Common myeloid progenitor, CD34-positive (primary cell): ENCODE measurements around the gene ANKRD13C.

Experiments used
- CTCF ChIA-PET: fragments of 350-600 bp; sonication (Branson Sonifier 250); formaldehyde crosslinking; loops from one replicate; lab custom pipeline; 2021; ENCODE audit warnings: antibody characterized with exemption; lab: Charles Lee
- POLR2A ChIA-PET: fragments of 350-600 bp; sonication (Branson Sonifier 250); formaldehyde crosslinking; loops from one replicate; lab custom pipeline; 2021; ENCODE audit warnings: antibody characterized with exemption; lab: Charles Lee
- DNase-seq, 3 donors: peaks; one replicate each; pipeline versions ENCODE4 v3.0.0 to v3.0.0-alpha.2; 2013
- H3K27ac ChIP-seq, 2 experiments: 1 replicate in 1 of 2; 2 replicates in 1 of 2; pipeline ENCODE4 v1.7.0; 2013; ENCODE audit warnings: inconsistent platforms in 2 of 2, low read length in 2 of 2, mild to moderate bottlenecking in 2 of 2, low read depth in 1 of 2, moderate library complexity in 1 of 2; ENCODE audit not compliant: severe bottlenecking in 2 of 2, insufficient read depth in 1 of 2, poor library complexity in 1 of 2
- H3K27me3 ChIP-seq, 5 experiments: replicated peaks in 2 of 5; 1 replicate in 3 of 5; 2 replicates in 2 of 5; pipeline versions ENCODE4 v1.6.1 to v1.7.0; 2013; ENCODE audit warnings: low read length in 4 of 5, mild to moderate bottlenecking in 2 of 5, moderate library complexity in 2 of 5, inconsistent platforms in 1 of 5; ENCODE audit not compliant: insufficient read depth in 5 of 5, control insufficient read depth in 4 of 5
- H3K36me3 ChIP-seq, 4 experiments: 1 replicate in 2 of 4; 2 replicates in 2 of 4; pipeline versions ENCODE4 v1.6.1 to v1.7.0; 2013; ENCODE audit warnings: low read length in 3 of 4, control low read depth in 1 of 4, mild to moderate bottlenecking in 1 of 4; ENCODE audit not compliant: control insufficient read depth in 4 of 4, insufficient read depth in 4 of 4
- H3K4me1 ChIP-seq, 4 experiments: 1 replicate in 3 of 4; 2 replicates in 1 of 4; pipeline versions ENCODE4 v1.6.1 to v1.7.1; 2013; ENCODE audit warnings: low read length in 3 of 4, mild to moderate bottlenecking in 3 of 4, control low read depth in 1 of 4, inconsistent platforms in 1 of 4, moderate library complexity in 1 of 4; ENCODE audit not compliant: control insufficient read depth in 4 of 4, insufficient read depth in 4 of 4; ENCODE audit errors: control extremely low read depth in 1 of 4
- H3K4me3 ChIP-seq, 7 experiments: 1 replicate in 4 of 7; 2 replicates in 3 of 7; pipeline versions ENCODE4 v1.5.1 to v1.7.0; 2013; ENCODE audit warnings: mild to moderate bottlenecking in 7 of 7, low read length in 6 of 7, moderate library complexity in 6 of 7, inconsistent platforms in 2 of 7, low read depth in 2 of 7, control low read depth in 1 of 7; ENCODE audit not compliant: insufficient read depth in 4 of 7, control insufficient read depth in 1 of 7; ENCODE audit errors: extremely low read depth in 1 of 7
- H3K9me3 ChIP-seq, 5 experiments: 1 replicate in 4 of 5; 2 replicates in 1 of 5; pipeline versions ENCODE4 v1.6.1 to v1.7.1; 2013; ENCODE audit warnings: low read length in 4 of 5, mild to moderate bottlenecking in 2 of 5, inconsistent platforms in 1 of 5, low read depth in 1 of 5, moderate library complexity in 1 of 5; ENCODE audit not compliant: control insufficient read depth in 4 of 5, insufficient read depth in 2 of 5; ENCODE audit errors: control extremely low read depth in 1 of 5
- WGBS: methylation state at CpG from one replicate; pipeline ENCODE4 v1.1.5; 2013; ENCODE audit not compliant: insufficient coverage; 5-methylcytosine and 5-hydroxymethylcytosine counted together

Gene ANKRD13C

DNA sequence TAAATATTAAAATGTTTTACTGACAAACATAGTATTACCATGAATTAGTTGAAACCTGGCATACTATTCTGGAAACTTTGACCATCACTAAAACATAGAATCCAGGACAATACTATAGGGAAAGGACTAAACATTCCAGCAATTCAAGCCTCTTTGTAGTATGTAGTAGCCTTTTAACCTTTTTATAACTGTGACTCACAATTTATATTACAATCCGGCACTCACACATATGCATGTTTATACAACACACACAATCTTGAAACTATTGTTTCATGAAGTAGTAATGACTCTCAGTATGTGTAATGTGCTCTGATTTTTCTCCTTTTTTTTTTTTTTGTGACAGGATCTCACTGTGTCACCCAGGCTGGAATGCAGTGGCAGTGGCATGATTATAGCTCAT, 64.3 kb downstream of the ANKRD13C start:
- peaks cover 6 to 43% (median 23%) of the 10 kb centered on the region in 4 experiments for H3K36me3 ChIP-seq
- ChIA-PET CTCF (no interaction called here), POLR2A (no interaction called here)
- no peak overlapping the region for H3K27ac ChIP-seq
- no peaks in the 10 kb centered on the region for H3K4me1 ChIP-seq
- no peak overlapping the region for H3K4me3 ChIP-seq
- no peak for DNase-seq
- no CpG with 5 or more reads among the region's 1 CpG for WGBS
- no peaks in the 10 kb centered on the region for H3K9me3 ChIP-seq
- no peaks in the 10 kb centered on the region for H3K27me3 ChIP-seq

- Histone ChIP-seq H3K36me3 (peaks cover 4 to 32% (median 15%) of the 10 kb centered on the region in 4 experiments), H3K9me3 (no peaks in the 10 kb centered on the region), H3K4me1 (no peaks in the 10 kb centered on the region), H3K4me3 (no peak overlapping the region), H3K27ac (no peak overlapping the region), H3K27me3 (no peaks in the 10 kb centered on the region)
- ChIA-PET CTCF (interaction anchor here (1.7 kb wide), 1 partner anchor 23 kb away, joined by 4 read pairs; no protein-coding TSS in a partner anchor), POLR2A (no interaction called here)
- no peak for DNase-seq
Measured at GRCh38 chr1:70288166-70288565, 66.4 kb downstream of the ANKRD13C start.

DNA sequence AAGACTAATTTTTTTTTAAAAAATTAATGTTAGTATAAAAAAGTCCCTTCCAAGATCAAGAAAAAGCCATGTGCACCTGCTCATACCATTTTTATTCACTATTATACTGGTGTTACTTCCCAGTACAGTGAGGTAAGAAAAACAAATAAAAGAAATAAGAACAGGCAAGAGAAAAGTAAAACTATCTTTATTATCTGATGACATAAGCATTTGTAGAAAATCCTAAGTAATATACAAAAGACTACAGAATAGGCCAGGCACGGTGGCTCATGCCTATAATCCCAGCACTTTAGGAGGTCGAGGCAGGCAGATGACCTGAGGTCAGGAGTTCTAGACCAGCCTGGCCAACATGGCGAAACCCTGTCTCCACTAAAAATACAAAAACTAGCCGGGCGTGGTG, 68.1 kb downstream of the ANKRD13C start:
- Histone ChIP-seq H3K4me3 (no peak overlapping the region), H3K27me3 (no peaks in the 10 kb centered on the region), H3K27ac (no peak overlapping the region), H3K36me3 (peaks cover 5 to 23% (median 14%) of the 10 kb centered on the region in 4 experiments), H3K4me1 (no peaks in the 10 kb centered on the region), H3K9me3 (no peaks in the 10 kb centered on the region)
- POLR2A ChIA-PET = no interaction called here
- no peak for DNase-seq
- CTCF ChIA-PET = no interaction called here
- 92% methylated on average over 5 of the region's 5 CpGs for WGBS

DNA sequence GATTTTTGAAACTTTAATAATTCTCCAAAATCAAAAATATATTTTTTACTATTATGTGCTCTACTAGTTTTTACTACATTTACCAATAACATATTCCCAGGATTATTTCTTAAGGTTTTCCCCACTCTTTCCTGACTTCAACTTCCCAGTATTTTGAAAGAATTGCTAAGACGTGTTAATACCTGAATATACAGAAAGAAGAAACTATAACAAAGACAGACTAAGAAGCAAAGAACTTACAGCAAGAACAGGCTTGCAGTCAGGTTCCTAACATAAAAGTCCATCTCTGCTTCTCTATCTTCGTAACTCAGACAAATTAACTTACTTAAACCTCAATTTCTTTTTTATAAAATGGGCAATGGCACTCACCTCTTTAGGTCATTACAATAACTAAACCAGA, 70.2 kb downstream of the ANKRD13C start:
- peaks cover 2 to 13% (median 11%) of the 10 kb centered on the region in 4 experiments for H3K36me3 ChIP-seq
- POLR2A ChIA-PET = no interaction called here
- no peaks in the 10 kb centered on the region for H3K9me3 ChIP-seq
- H3K27me3 ChIP-seq = no peaks in the 10 kb centered on the region
- no peak overlapping the region for H3K4me3 ChIP-seq
- no peaks in the 10 kb centered on the region for H3K4me1 ChIP-seq
- CTCF ChIA-PET = no interaction called here
- 100% methylated on average over 1 of the region's 2 CpGs for WGBS
- no peak for DNase-seq
- no peak overlapping the region for H3K27ac ChIP-seq

DNA sequence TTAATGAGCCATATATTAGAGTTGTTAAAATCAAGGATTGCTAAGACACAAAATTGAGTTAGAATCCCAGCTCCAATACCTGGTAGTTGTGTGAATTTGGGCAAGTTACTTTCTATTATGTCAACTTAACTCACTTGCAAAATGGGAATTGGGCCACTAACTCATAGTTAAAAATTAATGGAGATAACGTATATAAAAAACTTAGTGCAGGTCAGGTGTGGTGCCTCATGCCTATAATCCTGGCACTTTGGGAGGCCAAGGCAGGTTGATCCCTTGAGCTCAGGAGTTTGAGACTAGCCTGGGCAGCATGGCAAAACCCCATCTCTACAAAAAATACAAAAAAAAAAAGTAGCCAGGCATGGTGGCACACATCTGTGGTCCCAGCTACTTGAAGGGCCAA, 75.8 kb downstream of the ANKRD13C start:
- ChIA-PET POLR2A (no interaction called here), CTCF (no interaction called here)
- Histone ChIP-seq H3K36me3 (peaks cover 3 to 20% (median 9%) of the 10 kb centered on the region in 4 experiments), H3K27me3 (no peaks in the 10 kb centered on the region), H3K9me3 (no peaks in the 10 kb centered on the region), H3K4me1 (no peaks in the 10 kb centered on the region), H3K27ac (no peak overlapping the region), H3K4me3 (no peak overlapping the region)
- WGBS = no CpG with 5 or more reads among the region's 1 CpG
- DNase-seq = no peak

- no peaks in the 10 kb centered on the region for H3K27me3 ChIP-seq
- peaks cover 3 to 24% (median 15%) of the 10 kb centered on the region in 4 experiments for H3K36me3 ChIP-seq
- 96% methylated on average over 3 of the region's 5 CpGs for WGBS
- H3K27ac ChIP-seq = no peak overlapping the region
- no peak for DNase-seq
- H3K4me3 ChIP-seq = no peak overlapping the region
- no peaks in the 10 kb centered on the region for H3K4me1 ChIP-seq
- no peaks in the 10 kb centered on the region for H3K9me3 ChIP-seq
- CTCF ChIA-PET = no interaction called here
- POLR2A ChIA-PET = interaction anchor here (0.6 kb wide), 1 partner anchor 22 kb away, joined by 3 read pairs; no protein-coding TSS in a partner anchor
Measured at GRCh38 chr1:70277875-70278274, 76.6 kb downstream of the ANKRD13C start.

DNA sequence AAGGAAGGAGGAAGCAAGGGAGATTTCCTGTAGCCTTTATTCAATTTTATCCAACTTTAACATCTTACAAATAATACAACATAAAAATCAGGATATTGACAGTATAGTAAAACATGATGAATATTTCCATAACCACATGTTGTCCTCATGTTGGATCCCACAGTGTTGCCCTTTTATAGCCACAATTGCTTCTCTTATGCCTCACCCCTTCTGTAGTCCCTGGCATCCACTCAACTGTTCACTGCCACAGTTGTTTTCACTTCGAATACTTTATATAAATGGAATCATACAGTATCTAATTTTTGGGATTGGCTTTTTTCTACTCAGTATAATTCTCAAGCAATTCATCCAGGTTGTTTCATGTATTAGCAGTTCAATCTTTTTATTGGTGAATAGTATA, 88.6 kb downstream of the ANKRD13C start:
- WGBS = no CpG with 5 or more reads among the region's 1 CpG
- Histone ChIP-seq H3K9me3 (peaks cover 0 to 8% (median 2%) of the 10 kb centered on the region in 5 experiments), H3K27ac (no peak overlapping the region), H3K4me3 (no peak overlapping the region), H3K4me1 (peaks cover 0 to 9% (median 0%) of the 10 kb centered on the region in 4 experiments), H3K36me3 (peaks cover 15 to 25% (median 22%) of the 10 kb centered on the region in 4 experiments), H3K27me3 (no peaks in the 10 kb centered on the region)
- ChIA-PET POLR2A (no interaction called here), CTCF (no interaction called here)
- no peak for DNase-seq
